KMS-11 (cell line): Measurements from ENCODE around the gene IL20RB.
"Not testable (repeated sequence)": the region's sequence is repeated elsewhere in the genome, so short reads cannot be mapped to it uniquely, and the experiment has no call there.

Experiments
- H2AFZ ChIP-seq: fragments of 200-600 bp; sonication (generic); 2 replicates; pipeline ENCODE4 v1.6.1; 2016; ENCODE audit warnings: antibody characterized with exemption, mixed run types, low read depth
- H3K27ac ChIP-seq: fragments of 200-600 bp; sonication (generic); 2 replicates; pipeline ENCODE4 v1.6.1; 2016; ENCODE audit warnings: mild to moderate bottlenecking, mixed run types
- H3K27me3 ChIP-seq: fragments of 200-600 bp; sonication (generic); 2 replicates; pipeline ENCODE4 v1.6.1; 2017; ENCODE audit warnings: mild to moderate bottlenecking, low read depth, mixed run types, moderate library complexity; ENCODE audit not compliant: insufficient read depth
- H3K36me3 ChIP-seq: fragments of 200-600 bp; sonication (generic); 2 replicates; pipeline ENCODE4 v1.6.1; 2017; ENCODE audit warnings: mild to moderate bottlenecking, mixed run types; ENCODE audit not compliant: insufficient read depth
- H3K4me1 ChIP-seq: fragments of 200-600 bp; sonication (generic); 2 replicates; pipeline ENCODE4 v1.6.1; 2016; ENCODE audit warnings: mild to moderate bottlenecking, low read depth, mixed run types; ENCODE audit not compliant: poor library complexity, severe bottlenecking
- H3K4me2 ChIP-seq: fragments of 200-600 bp; sonication (generic); 2 replicates; pipeline ENCODE4 v1.7.0; 2016; ENCODE audit warnings: mild to moderate bottlenecking, mixed run types
- H3K4me3 ChIP-seq: fragments of 200-600 bp; sonication (generic); IDR thresholded peaks from 2 replicates; pipeline ENCODE4 v1.6.1; 2017; ENCODE audit warnings: low read depth, low read length, mixed read lengths; ENCODE audit not compliant: insufficient read depth
- H3K79me2 ChIP-seq: fragments of 200-600 bp; sonication (generic); 2 replicates; pipeline ENCODE4 v1.6.1; 2016; ENCODE audit warnings: low read depth, mixed run types; ENCODE audit not compliant: insufficient read depth
- H3K9ac ChIP-seq: fragments of 200-600 bp; sonication (generic); 2 replicates; pipeline ENCODE4 v1.6.1; 2016; ENCODE audit warnings: mild to moderate bottlenecking, mixed run types
- H4K20me1 ChIP-seq: fragments of 200-600 bp; sonication (generic); 2 replicates; pipeline ENCODE4 v1.6.1; 2016; ENCODE audit warnings: mild to moderate bottlenecking, mixed run types; ENCODE audit not compliant: insufficient read depth
- TF ChIP-seq, protein P1 (sequence below): fragments of 200-600 bp; sonication (generic); conservative IDR thresholded peaks from 2 replicates; pipeline ENCODE4 v1.6.1; 2017; ENCODE audit warnings: low read depth, mild to moderate bottlenecking, antibody characterized with exemption, low read length, moderate library complexity, mixed read lengths

IL20RB gene

DNA sequence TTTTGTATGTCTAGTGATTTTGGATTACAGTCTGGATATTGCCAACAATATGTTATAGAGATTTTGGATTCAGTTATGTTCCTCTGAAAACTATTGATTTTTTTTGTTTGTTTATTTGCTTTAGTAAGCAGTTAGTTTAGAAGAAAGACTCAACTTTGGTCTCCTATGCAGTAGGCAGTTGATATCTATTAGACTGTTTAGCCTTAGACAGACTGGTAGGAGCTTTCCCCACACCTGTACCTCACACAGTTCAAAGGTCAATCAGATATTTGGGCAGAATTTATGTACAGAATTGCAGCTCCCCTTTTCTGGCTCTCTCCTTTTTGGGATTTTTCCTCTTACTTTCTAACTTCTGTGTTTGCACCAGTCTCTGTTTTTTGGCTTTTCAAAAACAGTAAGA lies 42.3 kb downstream of the IL20RB start:
- Histone ChIP-seq H3K27ac (no peak overlapping the region), H3K4me2 (no peak overlapping the region), H3K27me3 (no peaks in the 10 kb centered on the region), H3K36me3 (no peaks in the 10 kb centered on the region), H3K79me2 (no peaks in the 10 kb centered on the region), H3K4me3 (no peak overlapping the region), H4K20me1 (no peaks in the 10 kb centered on the region), H3K4me1 (no peaks in the 10 kb centered on the region), H3K9ac (no peak overlapping the region), H2AFZ (no peak overlapping the region)
- TF ChIP-seq, protein P1, sequence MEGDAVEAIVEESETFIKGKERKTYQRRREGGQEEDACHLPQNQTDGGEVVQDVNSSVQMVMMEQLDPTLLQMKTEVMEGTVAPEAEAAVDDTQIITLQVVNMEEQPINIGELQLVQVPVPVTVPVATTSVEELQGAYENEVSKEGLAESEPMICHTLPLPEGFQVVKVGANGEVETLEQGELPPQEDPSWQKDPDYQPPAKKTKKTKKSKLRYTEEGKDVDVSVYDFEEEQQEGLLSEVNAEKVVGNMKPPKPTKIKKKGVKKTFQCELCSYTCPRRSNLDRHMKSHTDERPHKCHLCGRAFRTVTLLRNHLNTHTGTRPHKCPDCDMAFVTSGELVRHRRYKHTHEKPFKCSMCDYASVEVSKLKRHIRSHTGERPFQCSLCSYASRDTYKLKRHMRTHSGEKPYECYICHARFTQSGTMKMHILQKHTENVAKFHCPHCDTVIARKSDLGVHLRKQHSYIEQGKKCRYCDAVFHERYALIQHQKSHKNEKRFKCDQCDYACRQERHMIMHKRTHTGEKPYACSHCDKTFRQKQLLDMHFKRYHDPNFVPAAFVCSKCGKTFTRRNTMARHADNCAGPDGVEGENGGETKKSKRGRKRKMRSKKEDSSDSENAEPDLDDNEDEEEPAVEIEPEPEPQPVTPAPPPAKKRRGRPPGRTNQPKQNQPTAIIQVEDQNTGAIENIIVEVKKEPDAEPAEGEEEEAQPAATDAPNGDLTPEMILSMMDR, result no peak

DNA sequence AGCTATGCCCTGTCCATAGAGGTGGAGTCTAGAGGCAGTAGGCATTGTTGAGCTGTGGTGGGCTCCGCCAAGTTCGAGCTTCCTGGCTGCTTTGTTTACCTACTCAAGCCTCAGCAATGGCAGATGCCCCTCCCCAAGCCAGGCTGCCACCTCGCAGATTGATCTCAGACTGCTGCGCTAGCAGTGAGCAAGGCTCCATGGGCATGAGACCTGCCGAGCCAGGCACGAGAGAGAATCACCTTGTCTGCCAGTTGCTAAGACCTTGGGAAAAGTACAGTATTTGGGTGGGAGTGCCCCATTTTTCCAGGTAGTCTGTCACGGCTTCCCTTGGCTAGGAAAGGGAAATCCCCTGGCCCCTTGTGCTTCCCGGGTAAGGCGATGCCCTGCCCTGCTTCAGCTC lies 49.6 kb downstream of the IL20RB start:
- H3K4me3 ChIP-seq, H3K36me3 ChIP-seq, H3K4me1 ChIP-seq, H4K20me1 ChIP-seq, H2AFZ ChIP-seq, H3K27ac ChIP-seq, H3K27me3 ChIP-seq, H3K4me2 ChIP-seq, H3K79me2 ChIP-seq, H3K9ac ChIP-seq: not testable (repeated sequence)

GRCh38 chr3:137008131-137008530 lies 50.3 kb downstream of the IL20RB start:
- Histone ChIP-seq H3K4me3 (no peak overlapping the region), H3K4me1 (no peaks in the 10 kb centered on the region), H3K27me3 (no peaks in the 10 kb centered on the region), H2AFZ (no peak overlapping the region), H3K79me2 (no peaks in the 10 kb centered on the region), H3K36me3 (no peaks in the 10 kb centered on the region), H4K20me1 (no peaks in the 10 kb centered on the region), H3K9ac (no peak overlapping the region), H3K27ac (no peak overlapping the region), H3K4me2 (no peak overlapping the region)
- TF ChIP-seq, protein P1, result no peak

DNA sequence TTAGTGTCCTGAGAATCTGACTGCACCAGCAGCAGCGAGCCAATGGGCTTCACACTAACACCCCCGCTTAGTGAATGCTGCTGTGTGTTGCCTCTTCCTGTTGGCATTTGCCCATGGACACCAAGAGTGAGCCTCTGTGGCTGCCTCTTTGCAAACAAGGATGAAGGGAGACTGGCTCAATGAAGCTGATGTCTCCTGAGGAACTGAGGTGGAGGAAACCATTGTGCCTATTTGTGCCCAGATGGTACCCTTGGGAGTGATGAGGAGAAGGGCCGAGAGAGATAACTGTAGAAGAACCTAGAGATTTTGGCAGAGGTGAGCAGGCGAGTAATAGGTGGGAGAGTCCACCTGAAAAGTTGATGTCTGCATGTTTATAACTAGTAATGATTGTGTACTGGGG lies 51.2 kb downstream of the IL20RB start:
- Histone ChIP-seq H3K27ac (no peak overlapping the region), H3K9ac (no peak overlapping the region), H3K36me3 (no peaks in the 10 kb centered on the region), H3K79me2 (no peaks in the 10 kb centered on the region), H2AFZ (no peak overlapping the region), H3K4me2 (no peak overlapping the region), H4K20me1 (no peaks in the 10 kb centered on the region), H3K4me1 (peaks cover 4% of the 10 kb centered on the region), H3K27me3 (no peaks in the 10 kb centered on the region), H3K4me3 (no peak overlapping the region)
- TF ChIP-seq, protein P1, result no peak

DNA sequence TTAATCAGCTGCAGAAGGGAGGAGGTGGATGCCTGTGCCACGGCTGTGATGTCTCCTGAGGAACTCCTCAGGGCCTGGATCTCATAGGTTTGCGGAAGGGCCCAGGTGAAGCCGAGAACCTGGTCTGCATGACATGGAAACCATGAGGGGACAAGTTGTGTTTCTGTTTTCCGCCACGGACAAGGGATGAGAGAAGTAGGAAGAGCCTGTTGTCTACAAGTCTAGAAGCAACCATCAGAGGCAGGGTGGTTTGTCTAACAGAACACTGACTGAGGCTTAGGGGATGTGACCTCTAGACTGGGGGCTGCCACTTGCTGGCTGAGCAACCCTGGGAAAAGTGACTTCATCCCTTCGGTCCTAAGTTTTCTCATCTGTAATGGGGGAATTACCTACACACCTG lies 52.4 kb downstream of the IL20RB start:
- no peaks in the 10 kb centered on the region for H3K27me3 ChIP-seq

More for the DNA sequence above, 52.4 kb downstream of the IL20RB start:
- Histone ChIP-seq H3K4me2 (no peak overlapping the region), H4K20me1 (no peaks in the 10 kb centered on the region), H3K36me3 (no peaks in the 10 kb centered on the region), H2AFZ (no peak overlapping the region), H3K79me2 (no peaks in the 10 kb centered on the region), H3K4me1 (peaks cover 12% of the 10 kb centered on the region), H3K27ac (no peak overlapping the region), H3K4me3 (no peak overlapping the region), H3K9ac (no peak overlapping the region)
- TF ChIP-seq, protein P1, result no peak
